ENCODE measurements around the gene DUOX2.

GRCh38 chr15:45129651-45130129 is 15.7 kb upstream of the DUOX2 start, which contains the start of the genes DUOX1 and DUOXA1:
- TF ChIP-seq POLR2AphosphoS5 (IDR thresholded peaks at IDR 0.05; ENCODE audit: low read depth, low read length) (peak; percentile 79), POLR2A (IDR thresholded peaks at IDR 0.05; ENCODE audit: borderline replicate concordance, extremely low read depth, insufficient read depth, insufficient read length) (no peak)
- TF ChIP-seq, protein P1, sequence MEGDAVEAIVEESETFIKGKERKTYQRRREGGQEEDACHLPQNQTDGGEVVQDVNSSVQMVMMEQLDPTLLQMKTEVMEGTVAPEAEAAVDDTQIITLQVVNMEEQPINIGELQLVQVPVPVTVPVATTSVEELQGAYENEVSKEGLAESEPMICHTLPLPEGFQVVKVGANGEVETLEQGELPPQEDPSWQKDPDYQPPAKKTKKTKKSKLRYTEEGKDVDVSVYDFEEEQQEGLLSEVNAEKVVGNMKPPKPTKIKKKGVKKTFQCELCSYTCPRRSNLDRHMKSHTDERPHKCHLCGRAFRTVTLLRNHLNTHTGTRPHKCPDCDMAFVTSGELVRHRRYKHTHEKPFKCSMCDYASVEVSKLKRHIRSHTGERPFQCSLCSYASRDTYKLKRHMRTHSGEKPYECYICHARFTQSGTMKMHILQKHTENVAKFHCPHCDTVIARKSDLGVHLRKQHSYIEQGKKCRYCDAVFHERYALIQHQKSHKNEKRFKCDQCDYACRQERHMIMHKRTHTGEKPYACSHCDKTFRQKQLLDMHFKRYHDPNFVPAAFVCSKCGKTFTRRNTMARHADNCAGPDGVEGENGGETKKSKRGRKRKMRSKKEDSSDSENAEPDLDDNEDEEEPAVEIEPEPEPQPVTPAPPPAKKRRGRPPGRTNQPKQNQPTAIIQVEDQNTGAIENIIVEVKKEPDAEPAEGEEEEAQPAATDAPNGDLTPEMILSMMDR (IDR thresholded peaks at IDR 0.05 in 2 of 3, conservative IDR thresholded peaks at IDR 0.05 in 1 of 3; ENCODE audit: borderline replicate concordance in 1 of 3, insufficient read depth in 1 of 3, low read depth in 2 of 3, low read length in 2 of 3), result no peak

Measured in HCT116 (cell line).